Measurements from ENCODE around the gene PDLIM5. TPM values are rescaled to one million over a fixed set of nuclear protein-coding genes. Genes with fewer than 3 reads are reported as not detected.

The PDLIM5 gene
- total RNA-seq, 1 experiment from 2014 or later = 38.9 TPM

DNA sequence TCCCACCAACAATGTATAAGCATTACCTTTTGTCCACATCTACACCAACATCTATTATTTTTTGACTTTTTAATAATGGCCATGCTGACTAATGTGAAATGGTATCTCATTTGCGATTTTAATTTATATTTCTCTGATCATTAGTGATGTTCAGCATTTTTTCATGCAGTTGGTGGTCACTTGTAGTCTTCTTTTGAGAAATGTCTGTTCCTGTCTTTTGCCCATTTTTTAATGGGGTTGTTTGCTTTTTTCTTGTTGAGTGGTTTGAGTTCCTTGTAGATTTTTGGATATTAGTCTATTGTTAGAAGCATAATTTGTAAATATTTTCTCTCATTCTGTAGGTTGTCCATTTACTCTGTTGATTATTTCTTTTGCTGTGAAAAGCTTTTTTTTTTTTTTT is 36.8 kb upstream of the PDLIM5 start:
- Histone ChIP-seq H3K36me3 (no peaks in the 10 kb centered on the region), H3K27ac (no peak overlapping the region), H3K9me3 (replicated peaks) (no peaks in the 10 kb centered on the region), H3K27me3 (no peaks in the 10 kb centered on the region), H3K4me3 (no peak overlapping the region), H3K4me1 (peaks cover 14% of the 10 kb centered on the region)
- DNase-seq = no peak

DNA sequence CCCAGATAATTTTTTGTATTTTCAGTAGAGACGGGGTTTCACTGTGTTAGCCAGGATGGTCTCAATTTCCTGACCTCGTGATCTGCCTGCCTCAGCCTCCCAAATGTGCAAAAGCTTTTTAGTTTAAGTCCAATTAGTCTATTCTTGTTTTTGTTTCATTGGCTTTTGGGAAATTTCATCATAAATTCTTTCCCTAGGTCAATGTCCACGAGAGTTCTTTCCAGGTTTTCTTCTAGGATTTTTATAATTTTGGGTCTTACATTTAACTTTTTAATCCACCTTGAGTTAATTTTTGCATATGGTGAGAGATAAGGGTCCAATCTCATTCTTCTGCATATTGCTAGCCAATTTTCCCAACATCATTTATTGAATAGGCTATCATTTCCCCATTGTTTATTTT is 36.3 kb upstream of the PDLIM5 start:
- DNase-seq = no peak
- no peak overlapping the region for H3K27ac ChIP-seq
- H3K27me3 ChIP-seq = no peaks in the 10 kb centered on the region
- H3K36me3 ChIP-seq = no peaks in the 10 kb centered on the region
- H3K4me3 ChIP-seq = no peak overlapping the region
- H3K9me3 ChIP-seq (replicated peaks) = no peaks in the 10 kb centered on the region
- H3K4me1 ChIP-seq = peaks cover 14% of the 10 kb centered on the region

DNA sequence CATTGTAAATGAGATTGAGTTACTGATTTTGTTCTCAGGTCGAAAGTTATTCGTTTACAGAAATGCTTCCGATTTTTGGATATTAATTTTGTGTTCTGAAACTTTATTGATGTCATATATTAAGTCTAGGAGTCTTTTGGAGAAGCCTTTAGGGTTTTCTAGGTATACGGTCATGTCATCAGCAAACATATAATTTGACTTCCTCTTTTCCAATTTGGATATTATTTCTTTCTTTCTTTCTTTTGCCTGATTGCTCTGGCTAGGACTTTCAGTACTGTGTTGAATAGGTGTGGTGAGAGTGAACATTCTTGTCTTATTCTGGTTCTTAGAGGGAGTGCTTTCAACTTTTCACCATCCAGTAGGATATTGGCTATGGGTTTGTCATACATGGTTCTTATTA is 35.4 kb upstream of the PDLIM5 start:
- H3K27me3 ChIP-seq = no peaks in the 10 kb centered on the region
- no peak overlapping the region for H3K27ac ChIP-seq
- no peak overlapping the region for H3K4me3 ChIP-seq
- H3K9me3 ChIP-seq (replicated peaks) = no peaks in the 10 kb centered on the region
- H3K4me1 ChIP-seq = peaks cover 14% of the 10 kb centered on the region
- DNase-seq = no peak
- H3K36me3 ChIP-seq = no peaks in the 10 kb centered on the region

DNA sequence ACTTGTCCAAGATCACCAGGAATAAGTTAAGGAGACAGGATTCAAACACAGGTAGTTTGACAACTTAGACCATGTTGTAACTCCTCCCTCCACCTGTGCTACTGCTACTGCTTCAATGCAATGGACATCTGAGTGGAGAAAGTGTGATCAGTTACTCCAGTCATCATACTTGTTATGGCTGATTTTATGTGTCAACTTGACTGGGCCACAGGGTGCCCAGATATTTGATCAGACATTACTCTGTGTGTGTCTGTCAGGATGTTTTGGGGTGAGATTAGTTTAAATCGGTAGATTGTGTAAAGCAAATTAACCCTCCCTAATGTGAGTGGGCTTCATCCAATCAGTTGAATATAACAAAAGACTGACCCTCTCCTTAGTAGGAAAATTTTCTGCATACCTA is 34.8 kb upstream of the PDLIM5 start:
- Histone ChIP-seq H3K27ac (no peak overlapping the region), H3K36me3 (no peaks in the 10 kb centered on the region), H3K9me3 (replicated peaks) (no peaks in the 10 kb centered on the region), H3K4me1 (peaks cover 13% of the 10 kb centered on the region), H3K27me3 (no peaks in the 10 kb centered on the region), H3K4me3 (no peak overlapping the region)
- DNase-seq = no peak

DNA sequence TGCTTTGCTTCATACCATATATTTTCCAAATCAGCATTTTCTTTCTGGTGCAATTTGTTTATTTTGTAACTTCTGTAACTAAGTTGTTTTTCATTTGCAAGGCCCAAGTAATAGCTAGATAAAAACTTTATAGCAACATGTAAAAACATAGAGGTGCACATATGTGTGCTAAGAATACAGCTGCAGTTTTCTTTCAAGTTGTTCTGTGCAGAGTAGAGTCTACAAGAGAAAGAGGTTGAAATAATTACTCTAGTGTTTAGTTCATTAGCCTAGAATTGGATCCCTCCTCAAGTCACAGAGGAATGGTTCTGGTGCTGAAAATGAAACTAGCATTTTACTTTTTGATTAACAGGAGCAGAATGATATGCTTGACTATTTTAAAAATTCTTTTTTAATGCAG is 32.2 kb upstream of the PDLIM5 start:
- Histone ChIP-seq H3K4me1 (no peaks in the 10 kb centered on the region), H3K27me3 (no peaks in the 10 kb centered on the region), H3K27ac (no peak overlapping the region), H3K36me3 (no peaks in the 10 kb centered on the region), H3K4me3 (no peak overlapping the region), H3K9me3 (replicated peaks) (no peaks in the 10 kb centered on the region)
- no peak for DNase-seq

DNA sequence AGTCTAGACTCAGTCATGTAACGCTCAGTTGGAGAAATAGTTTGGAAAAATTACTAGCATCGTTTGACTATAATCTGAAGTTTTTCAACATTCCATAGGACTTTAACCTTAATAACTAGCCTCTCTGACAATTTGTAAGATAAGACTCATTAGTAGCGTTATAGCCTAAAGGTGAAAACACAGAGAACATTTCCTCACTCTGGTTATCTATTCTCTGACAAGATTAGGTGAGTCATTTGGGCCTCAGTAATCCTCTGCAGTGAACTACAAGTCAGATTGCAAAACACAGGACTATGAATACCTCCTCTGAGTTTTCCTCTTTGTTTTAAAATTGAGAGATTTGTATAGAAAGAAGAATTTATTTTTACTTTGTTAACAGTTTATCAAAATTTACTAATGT is 31.8 kb upstream of the PDLIM5 start:
- no peak for DNase-seq
- Histone ChIP-seq H3K36me3 (no peaks in the 10 kb centered on the region), H3K9me3 (replicated peaks) (no peaks in the 10 kb centered on the region), H3K4me1 (no peaks in the 10 kb centered on the region), H3K27ac (no peak overlapping the region), H3K4me3 (no peak overlapping the region), H3K27me3 (no peaks in the 10 kb centered on the region)

DNA sequence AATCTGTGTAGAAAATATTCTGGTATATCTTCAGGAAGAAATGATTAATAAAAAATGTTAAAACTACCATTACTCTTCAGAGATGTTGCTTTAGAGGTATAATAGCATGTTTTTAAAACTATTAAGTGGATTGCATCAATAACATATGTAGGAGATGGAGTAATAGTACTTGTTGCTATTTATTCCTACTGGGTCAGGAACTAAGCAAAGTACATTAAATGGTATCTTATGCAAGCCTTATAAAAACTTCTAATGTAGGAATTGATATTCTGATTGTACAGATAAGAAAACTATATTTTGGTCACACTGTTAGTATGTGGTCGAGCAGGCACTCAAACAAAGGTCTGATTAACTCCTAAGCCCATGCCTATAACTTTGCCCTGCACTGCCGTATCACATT is 31.4 kb upstream of the PDLIM5 start:
- Histone ChIP-seq H3K36me3 (no peaks in the 10 kb centered on the region), H3K27ac (no peak overlapping the region), H3K9me3 (replicated peaks) (no peaks in the 10 kb centered on the region), H3K27me3 (no peaks in the 10 kb centered on the region), H3K4me3 (no peak overlapping the region), H3K4me1 (no peaks in the 10 kb centered on the region)
- no peak for DNase-seq

DNA sequence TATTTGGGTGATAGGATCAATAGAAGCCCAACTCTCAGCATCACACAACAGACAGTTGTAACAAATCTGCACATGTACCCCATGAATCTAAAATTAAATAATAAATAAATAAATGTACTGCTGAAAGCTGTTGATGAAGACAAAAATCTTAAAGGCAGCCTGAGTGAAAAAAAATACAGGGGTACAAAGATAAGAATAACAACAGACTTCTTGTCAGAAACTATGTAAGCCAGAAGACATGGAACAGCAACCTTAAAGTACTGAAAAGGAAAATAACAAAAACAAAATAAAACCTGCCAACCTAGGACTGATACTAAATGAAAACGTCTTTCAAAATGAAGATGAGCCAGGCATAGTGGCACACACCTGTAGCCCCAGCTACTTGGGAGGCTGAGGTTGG is 25.0 kb upstream of the PDLIM5 start:
- H3K27ac ChIP-seq = no peak overlapping the region
- H3K9me3 ChIP-seq (replicated peaks) = 0 out of 2 replicates have a peak, but pooled peaks cover 7% of the 10 kb centered on the region
- no peak for DNase-seq
- no peaks in the 10 kb centered on the region for H3K36me3 ChIP-seq
- no peaks in the 10 kb centered on the region for H3K27me3 ChIP-seq
- H3K4me3 ChIP-seq = no peak overlapping the region
- H3K4me1 ChIP-seq = no peaks in the 10 kb centered on the region

DNA sequence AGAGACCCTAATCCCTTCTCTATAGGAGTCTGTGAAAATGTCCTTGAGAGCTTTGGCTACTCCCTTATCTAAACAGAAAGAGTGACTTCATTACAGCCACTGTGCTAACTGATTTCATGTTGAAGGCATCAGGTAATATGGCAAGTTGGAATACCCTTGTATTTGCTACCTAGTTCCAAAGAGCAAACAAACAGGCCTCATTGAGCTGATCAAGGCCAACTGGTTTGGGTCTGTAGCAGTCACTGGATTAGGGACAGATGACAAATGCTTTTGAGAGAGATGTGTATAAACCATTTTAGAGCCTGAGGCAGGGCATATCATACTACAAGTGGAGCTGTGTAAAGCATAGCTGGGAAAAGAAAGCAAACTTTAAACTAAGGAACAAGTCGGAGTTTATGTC is 22.9 kb upstream of the PDLIM5 start:
- Histone ChIP-seq H3K9me3 (replicated peaks) (0 out of 2 replicates have a peak, but pooled peaks cover 7% of the 10 kb centered on the region), H3K4me3 (no peak overlapping the region), H3K4me1 (no peaks in the 10 kb centered on the region), H3K27me3 (no peaks in the 10 kb centered on the region), H3K36me3 (no peaks in the 10 kb centered on the region), H3K27ac (no peak overlapping the region)
- DNase-seq = no peak

DNA sequence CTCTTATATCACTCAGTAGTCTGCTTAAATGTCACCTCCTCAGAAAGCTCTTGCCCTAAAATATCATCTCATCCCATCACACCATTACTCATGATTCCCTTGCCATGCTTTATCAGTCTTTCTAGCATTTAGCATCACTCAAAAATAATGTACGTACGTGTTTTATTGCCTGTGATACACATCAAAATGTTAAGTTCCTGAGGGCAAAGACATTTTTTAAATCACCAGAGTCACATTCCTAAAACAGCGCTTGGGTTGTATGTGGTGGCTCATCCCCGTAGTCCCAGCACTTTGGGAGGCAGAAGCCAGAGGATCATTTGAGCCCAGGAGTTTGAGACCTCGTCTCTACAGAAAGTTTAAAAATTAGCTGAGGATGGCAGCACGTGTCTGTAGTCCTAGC is 21.3 kb upstream of the PDLIM5 start:
- Histone ChIP-seq H3K4me1 (no peaks in the 10 kb centered on the region), H3K4me3 (no peak overlapping the region), H3K27ac (no peak overlapping the region), H3K36me3 (no peaks in the 10 kb centered on the region), H3K9me3 (replicated peaks) (0 out of 2 replicates have a peak, but pooled peaks cover 7% of the 10 kb centered on the region), H3K27me3 (no peaks in the 10 kb centered on the region)
- DNase-seq = no peak

DNA sequence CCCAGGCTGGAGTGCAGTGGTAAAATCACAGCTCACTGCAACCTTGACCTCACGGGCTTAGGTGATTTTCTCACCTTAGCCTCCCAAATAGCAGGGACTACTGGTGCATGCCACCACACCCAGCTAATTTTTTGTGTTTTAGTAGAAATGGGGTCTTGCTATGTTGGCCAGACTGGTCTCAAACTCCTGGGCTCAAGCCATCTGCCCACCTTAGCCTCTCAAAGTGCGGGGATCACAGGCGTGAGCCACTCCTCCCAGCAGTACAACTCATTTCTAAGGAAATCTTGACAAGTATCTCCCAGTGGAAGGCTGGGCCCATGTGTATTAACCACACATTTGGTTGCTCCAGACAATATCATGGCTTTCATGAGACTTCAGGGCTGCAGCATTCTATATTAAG is 20.4 kb upstream of the PDLIM5 start:
- no peak for DNase-seq
- Histone ChIP-seq H3K36me3 (no peaks in the 10 kb centered on the region), H3K27ac (no peak overlapping the region), H3K4me3 (no peak overlapping the region), H3K9me3 (replicated peaks) (0 out of 2 replicates have a peak, but pooled peaks cover 4% of the 10 kb centered on the region), H3K4me1 (no peaks in the 10 kb centered on the region), H3K27me3 (no peaks in the 10 kb centered on the region)

DNA sequence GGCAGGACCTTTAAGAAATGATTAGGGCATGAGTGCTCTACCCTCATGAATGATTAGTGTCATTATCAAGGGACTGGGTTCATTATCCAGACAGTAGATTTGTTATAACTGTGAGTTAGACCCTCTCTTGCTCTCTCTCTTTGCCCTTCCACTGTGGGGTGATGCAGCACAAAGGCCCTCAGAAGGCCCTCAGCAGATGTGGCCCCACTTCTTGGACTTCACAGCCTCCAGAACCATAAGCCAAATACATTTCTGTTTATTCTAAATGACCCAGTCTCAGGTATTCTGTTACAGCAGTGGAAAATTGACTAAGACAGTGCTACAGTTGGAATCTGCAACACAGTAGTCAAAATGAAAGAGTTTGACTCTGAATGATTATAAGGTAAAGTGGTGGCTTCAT is 17.2 kb upstream of the PDLIM5 start:
- Histone ChIP-seq H3K27ac (no peak overlapping the region), H3K4me1 (no peaks in the 10 kb centered on the region), H3K4me3 (no peak overlapping the region), H3K36me3 (no peaks in the 10 kb centered on the region), H3K27me3 (no peaks in the 10 kb centered on the region), H3K9me3 (replicated peaks) (no peaks in the 10 kb centered on the region)
- DNase-seq = no peak

DNA sequence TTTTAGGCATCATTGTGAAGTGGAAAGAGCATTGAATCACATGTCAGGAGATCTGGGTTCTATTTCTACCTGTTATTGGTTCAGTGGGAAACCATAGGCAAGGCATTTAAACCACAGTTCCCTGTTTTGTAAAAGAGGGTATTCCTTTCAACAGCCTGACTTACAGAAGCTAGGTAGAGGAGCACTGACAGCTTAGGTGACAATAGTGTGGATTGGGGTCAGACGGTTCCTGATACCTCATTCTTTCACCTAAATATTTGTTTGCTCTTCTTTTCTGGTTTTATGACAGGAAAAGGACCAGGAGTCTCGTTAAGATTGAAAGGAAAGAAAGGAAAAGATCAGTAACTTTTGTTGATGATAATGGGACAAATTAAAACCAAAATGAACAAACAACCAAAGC is 15.9 kb upstream of the PDLIM5 start:
- no peaks in the 10 kb centered on the region for H3K27me3 ChIP-seq

DNA sequence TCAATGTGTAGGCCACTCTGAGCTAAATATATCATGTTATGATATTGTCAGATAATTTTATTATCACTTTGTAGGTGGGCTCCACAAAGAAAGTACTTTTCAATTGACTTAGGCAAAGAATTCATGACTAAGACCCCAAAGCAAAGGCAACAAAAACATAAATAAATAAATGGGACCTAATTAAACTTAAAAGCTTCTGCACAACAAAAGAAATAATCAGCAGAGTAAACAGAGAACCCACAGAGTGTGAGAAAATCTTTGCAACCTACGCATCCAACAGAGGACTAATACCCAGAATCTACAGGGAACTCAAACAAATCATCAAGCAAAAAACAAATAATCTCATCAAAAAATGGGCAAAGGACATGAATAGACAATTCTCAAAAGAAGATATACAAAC is 15.2 kb upstream of the PDLIM5 start:
- H3K27me3 ChIP-seq = no peaks in the 10 kb centered on the region
- no peak overlapping the region for H3K4me3 ChIP-seq
- H3K4me1 ChIP-seq = no peaks in the 10 kb centered on the region
- no peak for DNase-seq
- H3K36me3 ChIP-seq = no peaks in the 10 kb centered on the region
- H3K27ac ChIP-seq = no peak overlapping the region
- H3K9me3 ChIP-seq (replicated peaks) = no peaks in the 10 kb centered on the region

More for the DNA sequence above, 15.9 kb upstream of the PDLIM5 start:
- no peak overlapping the region for H3K4me3 ChIP-seq
- H3K9me3 ChIP-seq (replicated peaks) = no peaks in the 10 kb centered on the region
- H3K27ac ChIP-seq = no peak overlapping the region
- DNase-seq = no peak
- no peaks in the 10 kb centered on the region for H3K4me1 ChIP-seq
- no peaks in the 10 kb centered on the region for H3K36me3 ChIP-seq

DNA sequence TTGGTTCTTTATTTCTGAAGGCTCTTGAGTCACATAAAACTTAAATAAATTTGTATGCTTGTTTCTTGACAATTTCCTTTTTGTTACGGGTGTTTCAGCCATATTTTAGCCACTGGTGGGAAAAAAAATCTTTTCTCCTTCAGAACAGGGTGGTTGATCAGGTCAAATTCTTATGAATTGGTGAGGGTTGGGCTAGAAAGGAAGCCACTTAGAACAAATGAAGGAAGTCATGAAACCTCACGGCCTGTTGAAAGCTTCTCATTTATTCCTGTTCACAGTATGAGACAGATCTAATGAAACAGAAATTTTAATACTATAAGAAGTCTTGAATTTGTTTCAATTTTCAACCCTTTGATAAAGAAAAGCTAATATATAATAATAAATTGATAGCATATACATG is 12.1 kb upstream of the PDLIM5 start:
- Histone ChIP-seq H3K27me3 (no peaks in the 10 kb centered on the region), H3K4me3 (no peak overlapping the region), H3K36me3 (no peaks in the 10 kb centered on the region), H3K27ac (no peak overlapping the region), H3K9me3 (replicated peaks) (no peaks in the 10 kb centered on the region), H3K4me1 (no peaks in the 10 kb centered on the region)
- no peak for DNase-seq

DNA sequence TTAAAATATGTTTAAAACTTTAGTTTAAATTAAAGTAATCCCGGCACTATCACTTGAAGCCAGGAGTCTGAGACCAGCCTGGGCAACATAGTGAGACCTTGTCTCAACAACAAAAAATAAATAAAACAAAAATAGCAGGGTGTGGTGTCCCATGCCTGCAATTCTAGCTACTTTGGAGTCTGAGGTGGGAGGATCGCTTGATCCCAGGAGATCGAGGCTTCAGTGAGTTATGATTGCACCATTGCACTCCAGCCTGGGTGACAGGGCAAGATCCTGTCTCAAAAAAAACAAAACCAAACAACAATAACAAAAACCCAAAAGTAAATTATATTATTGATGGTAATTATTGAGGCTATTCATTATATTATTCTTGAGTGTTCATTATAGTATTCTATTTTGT is 9.9 kb upstream of the PDLIM5 start:
- no peaks in the 10 kb centered on the region for H3K36me3 ChIP-seq

DNA sequence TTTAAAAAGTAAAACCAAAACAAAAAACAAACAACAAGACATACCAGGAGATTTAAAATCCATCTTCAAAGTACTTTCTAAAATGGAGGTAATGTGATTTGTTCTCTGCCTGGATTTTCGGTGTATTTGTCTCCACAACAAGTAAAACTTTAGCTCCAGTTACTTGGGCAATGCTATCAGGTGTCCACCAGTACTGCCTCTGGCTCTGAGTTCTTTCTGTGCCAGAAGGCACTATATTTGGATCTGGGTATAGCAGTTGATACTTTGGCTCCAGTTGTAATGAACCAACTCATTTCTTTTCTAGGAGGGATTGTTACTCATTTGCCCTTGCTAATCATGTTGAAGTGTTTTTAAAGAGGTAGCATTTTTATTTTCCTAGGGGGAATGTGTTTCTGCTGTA is 9.5 kb upstream of the PDLIM5 start:
- Histone ChIP-seq H3K9me3 (replicated peaks) (no peaks in the 10 kb centered on the region), H3K4me1 (no peaks in the 10 kb centered on the region), H3K27ac (no peak overlapping the region), H3K27me3 (no peaks in the 10 kb centered on the region), H3K4me3 (no peak overlapping the region), H3K36me3 (no peaks in the 10 kb centered on the region)
- no peak for DNase-seq

More for the DNA sequence above, 9.9 kb upstream of the PDLIM5 start:
- Histone ChIP-seq H3K9me3 (replicated peaks) (no peaks in the 10 kb centered on the region), H3K4me3 (no peak overlapping the region), H3K27me3 (no peaks in the 10 kb centered on the region), H3K27ac (no peak overlapping the region), H3K4me1 (no peaks in the 10 kb centered on the region)
- no peak for DNase-seq

Data from SJCRH30 (cell line).